ENCODE results near the gene TCTN1. TPM values are rescaled to one million over a fixed set of nuclear protein-coding genes. Genes with fewer than 3 reads are reported as not detected.

The TCTN1 gene
- total RNA-seq, 1 experiment from 2014 or later: 11.1 TPM

- Histone ChIP-seq H3K14ac (ENCODE audit: insufficient read depth, low read length) (no peak overlapping the region), H2BK15ac (ENCODE audit: low read depth, low read length) (no peak overlapping the region), H3T11ph (ENCODE audit: low read length) (no peak overlapping the region), H3K23ac (ENCODE audit: insufficient read length, low read depth, low read length) (no peak overlapping the region), H3K23me2 (ENCODE audit: insufficient read length, low read depth, low read length, poor library complexity, severe bottlenecking) (no peaks in the 10 kb centered on the region), H3K4me1 (ENCODE audit: insufficient read depth, low read length) (no peaks in the 10 kb centered on the region), H4K20me1 (ENCODE audit: control insufficient read depth, insufficient read depth, insufficient read length) (no peaks in the 10 kb centered on the region), H2AK5ac (ENCODE audit: insufficient read length, low read length) (no peak overlapping the region), H3K27me3 (ENCODE audit: insufficient read depth, low read length) (no peaks in the 10 kb centered on the region), H3K27ac (ENCODE audit: insufficient read length, low read depth, low read length) (no peak overlapping the region), H3K4ac (ENCODE audit: low read depth, low read length) (no peak overlapping the region), H3K56ac (ENCODE audit: insufficient read length, low read depth, low read length) (no peak overlapping the region), H4K91ac (ENCODE audit: insufficient read length, low read depth, low read length) (no peak overlapping the region), H3K79me1 (ENCODE audit: insufficient read depth, low read depth, low read length, poor library complexity, severe bottlenecking) (no peaks in the 10 kb centered on the region), H2BK20ac (ENCODE audit: low read depth, low read length, poor library complexity, severe bottlenecking) (no peak overlapping the region), H4K5ac (ENCODE audit: insufficient read length, low read depth, low read length) (no peak overlapping the region), H4K8ac (replicated peaks; ENCODE audit: insufficient read length, low read depth, low read length) (no peak overlapping the region), H2AFZ (ENCODE audit: low read length) (no peak overlapping the region), H3K9me3 (ENCODE audit: control insufficient read depth, low read depth, low read length) (no peaks in the 10 kb centered on the region), H3K79me2 (ENCODE audit: insufficient read depth, low read length) (no peaks in the 10 kb centered on the region), H3K4me2 (ENCODE audit: insufficient read depth, insufficient read length, low read length) (no peak overlapping the region), H3K18ac (ENCODE audit: insufficient read length, low read depth, low read length) (no peak overlapping the region), H2BK12ac (ENCODE audit: insufficient read length, low read depth, low read length) (no peak overlapping the region), H2BK5ac (ENCODE audit: insufficient read length, low read length) (no peak overlapping the region), H2BK120ac (ENCODE audit: low read depth, low read length, poor library complexity, severe bottlenecking) (no peak overlapping the region), H3K9ac (ENCODE audit: extremely low read depth, insufficient read length, low read length) (no peak overlapping the region)
- no peaks in the 10 kb centered on the region; a peak in 1 of 7 replicates for H3K36me3 Mint-ChIP-seq (ENCODE audit: insufficient read depth in 1 of 3, low read depth in 3 of 3)
- peaks cover 0 to 14% of the 10 kb centered on the region in 2 experiments; a peak in 1 of 4 replicates for H3K4me1 Mint-ChIP-seq
- no peak overlapping the region for H3K27ac Mint-ChIP-seq
- DNase-seq: no peak
- WGBS (ENCODE audit: extremely low coverage, insufficient read length, low lambda C conversion rate): no CpG with 5 or more reads among the region's 3 CpGs
- no peaks in the 10 kb centered on the region for H3K9me3 Mint-ChIP-seq
- H3K27me3 Mint-ChIP-seq (ENCODE audit: low read depth): peaks cover 9% of the 10 kb centered on the region
- TF ChIP-seq, protein P1, sequence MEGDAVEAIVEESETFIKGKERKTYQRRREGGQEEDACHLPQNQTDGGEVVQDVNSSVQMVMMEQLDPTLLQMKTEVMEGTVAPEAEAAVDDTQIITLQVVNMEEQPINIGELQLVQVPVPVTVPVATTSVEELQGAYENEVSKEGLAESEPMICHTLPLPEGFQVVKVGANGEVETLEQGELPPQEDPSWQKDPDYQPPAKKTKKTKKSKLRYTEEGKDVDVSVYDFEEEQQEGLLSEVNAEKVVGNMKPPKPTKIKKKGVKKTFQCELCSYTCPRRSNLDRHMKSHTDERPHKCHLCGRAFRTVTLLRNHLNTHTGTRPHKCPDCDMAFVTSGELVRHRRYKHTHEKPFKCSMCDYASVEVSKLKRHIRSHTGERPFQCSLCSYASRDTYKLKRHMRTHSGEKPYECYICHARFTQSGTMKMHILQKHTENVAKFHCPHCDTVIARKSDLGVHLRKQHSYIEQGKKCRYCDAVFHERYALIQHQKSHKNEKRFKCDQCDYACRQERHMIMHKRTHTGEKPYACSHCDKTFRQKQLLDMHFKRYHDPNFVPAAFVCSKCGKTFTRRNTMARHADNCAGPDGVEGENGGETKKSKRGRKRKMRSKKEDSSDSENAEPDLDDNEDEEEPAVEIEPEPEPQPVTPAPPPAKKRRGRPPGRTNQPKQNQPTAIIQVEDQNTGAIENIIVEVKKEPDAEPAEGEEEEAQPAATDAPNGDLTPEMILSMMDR (conservative IDR thresholded peaks at IDR 0.05): no peak
- H3K4me3 Mint-ChIP-seq: no peak overlapping the region
Measured at GRCh38 chr12:110696283-110696682, 82.4 kb downstream of the TCTN1 start.

Measured in H9 (cell line).